HEK293 (cell line): ENCODE results near the gene SH3RF3.

ENCODE experiments used
- CTCF ChIA-PET: fragments of 350-600 bp; formaldehyde crosslinking; extraction: SDS; loops from one replicate; lab custom pipeline; 2021; ENCODE audit warnings: antibody characterized with exemption; lab: Yijun Ruan, JAX
- POLR2A ChIA-PET: fragments of 300-600 bp; formaldehyde crosslinking; extraction: SDS; loops from one replicate; lab custom pipeline; 2020; ENCODE audit warnings: antibody characterized with exemption, inconsistent platforms; lab: Yijun Ruan, JAX
- H3K27ac ChIP-seq: fragments of 200-500 bp; sonication (Bioruptor generic); 2 replicates; pipeline ENCODE4 v1.5.1; 2014; ENCODE audit warnings: low read depth, low read length, control low read depth, inconsistent platforms; ENCODE audit errors: extremely low read depth
- H3K36me3 ChIP-seq, 2 experiments: fragments of 200-500 bp in 1 of 2; sonication (Bioruptor generic) in 1 of 2; 1 replicate in 1 of 2; 2 replicates in 1 of 2; pipeline ENCODE4 v1.5.1; 2014 to 2017; ENCODE audit warnings: inconsistent platforms in 2 of 2, low read length in 2 of 2; ENCODE audit not compliant: control insufficient read depth in 2 of 2, insufficient read depth in 1 of 2
- H3K4me1 ChIP-seq: fragments of 200-500 bp; sonication (Bioruptor generic); 2 replicates; pipeline ENCODE4 v1.5.1; 2014; ENCODE audit warnings: mild to moderate bottlenecking, low read length, inconsistent platforms; ENCODE audit not compliant: control insufficient read depth, insufficient read depth
- H3K4me3 ChIP-seq: 2 replicates; pipeline ENCODE4 v1.5.1; 2011; ENCODE audit warnings: low read depth, mild to moderate bottlenecking, control low read depth, low read length, moderate library complexity
- H3K9me3 ChIP-seq: fragments of 200-500 bp; sonication (Bioruptor generic); 2 replicates; pipeline ENCODE4 v1.5.1; 2014; ENCODE audit warnings: low read depth, low read length, inconsistent platforms; ENCODE audit not compliant: control insufficient read depth, insufficient read depth
- KLF1 ChIP-seq: fragments of 450-650 bp; formaldehyde crosslinking; IDR thresholded peaks from 2 replicates; pipeline ENCODE4 v1.5.1; 2016; ENCODE audit warnings: missing biosample characterization, missing genetic modification characterization
- KLF8 ChIP-seq: fragments of 450-650 bp; formaldehyde crosslinking; IDR thresholded peaks from 2 replicates; pipeline ENCODE4 v1.5.1; 2016; ENCODE audit warnings: missing biosample characterization, missing genetic modification characterization
- PRDM4 ChIP-seq: fragments of 450-650 bp; formaldehyde crosslinking; IDR thresholded peaks from 2 replicates; pipeline ENCODE4 v1.5.1; 2017; ENCODE audit warnings: missing biosample characterization, missing genetic modification characterization
- SCRT1 ChIP-seq: fragments of 450-650 bp; formaldehyde crosslinking; IDR thresholded peaks from 2 replicates; pipeline ENCODE4 v1.5.1; 2016; ENCODE audit warnings: missing biosample characterization, missing genetic modification characterization, borderline replicate concordance
- ZBTB17 ChIP-seq: fragments of 450-650 bp; formaldehyde crosslinking; IDR thresholded peaks from 2 replicates; pipeline ENCODE4 v1.5.1; 2016; ENCODE audit warnings: missing biosample characterization, missing genetic modification characterization
- ZNF114 ChIP-seq: fragments of 450-650 bp; formaldehyde crosslinking; IDR thresholded peaks from 2 replicates; pipeline ENCODE4 v1.5.0; 2017; ENCODE audit warnings: missing biosample characterization, missing genetic modification characterization
- ZNF169 ChIP-seq: fragments of 450-650 bp; formaldehyde crosslinking; IDR thresholded peaks from 2 replicates; pipeline ENCODE4 v1.5.1; 2016; ENCODE audit warnings: missing biosample characterization, missing genetic modification characterization
- ZNF2 ChIP-seq: fragments of 450-650 bp; formaldehyde crosslinking; IDR thresholded peaks from 2 replicates; pipeline ENCODE4 v1.5.1; 2016; ENCODE audit warnings: missing biosample characterization, missing genetic modification characterization
- ZNF211 ChIP-seq: fragments of 450-650 bp; formaldehyde crosslinking; IDR thresholded peaks from 2 replicates; pipeline ENCODE4 v1.5.1; 2016; ENCODE audit warnings: low read depth, missing biosample characterization, missing genetic modification characterization
- ZNF239 ChIP-seq: fragments of 450-650 bp; formaldehyde crosslinking; IDR thresholded peaks from 2 replicates; pipeline ENCODE4 v1.5.1; 2016; ENCODE audit warnings: missing biosample characterization, missing genetic modification characterization
- ZNF274 ChIP-seq, 2 experiments: fragments of 200-500 bp in 1 of 2; fragments of 450-650 bp in 1 of 2; sonication (Bioruptor generic) in 1 of 2; formaldehyde crosslinking in 1 of 2; IDR thresholded peaks; 2 replicates each; pipeline versions ENCODE4 v1.5.1 to v1.6.1; 2014 to 2016; ENCODE audit warnings: borderline replicate concordance in 1 of 2, inconsistent platforms in 1 of 2, low read length in 1 of 2, missing biosample characterization in 1 of 2, missing genetic modification characterization in 1 of 2
- ZNF391 ChIP-seq: fragments of 450-650 bp; formaldehyde crosslinking; IDR thresholded peaks from 2 replicates; pipeline ENCODE4 v1.5.1; 2016; ENCODE audit warnings: low read depth, missing biosample characterization, missing genetic modification characterization, borderline replicate concordance
- ZNF394 ChIP-seq: fragments of 450-650 bp; formaldehyde crosslinking; IDR thresholded peaks from 2 replicates; pipeline ENCODE4 v1.5.1; 2016; ENCODE audit warnings: missing biosample characterization, missing genetic modification characterization, mild to moderate bottlenecking, moderate library complexity, borderline replicate concordance
- ZNF433 ChIP-seq: fragments of 450-650 bp; formaldehyde crosslinking; IDR thresholded peaks from 2 replicates; pipeline ENCODE4 v1.5.1; 2016; ENCODE audit warnings: missing biosample characterization, missing genetic modification characterization, low read depth
- ZNF510 ChIP-seq: fragments of 450-650 bp; formaldehyde crosslinking; IDR thresholded peaks from 2 replicates; pipeline ENCODE4 v1.5.1; 2018; ENCODE audit warnings: mild to moderate bottlenecking, missing genetic modification characterization, missing biosample characterization; ENCODE audit not compliant: insufficient replicate concordance
- ZNF518A ChIP-seq: fragments of 450-650 bp; formaldehyde crosslinking; conservative IDR thresholded peaks from 2 replicates; pipeline ENCODE4 v1.5.1; 2016; ENCODE audit warnings: low read depth, missing biosample characterization, missing genetic modification characterization
- ZNF560 ChIP-seq: fragments of 450-650 bp; formaldehyde crosslinking; IDR thresholded peaks from 2 replicates; pipeline ENCODE4 v1.5.1; 2017; ENCODE audit warnings: missing biosample characterization, missing genetic modification characterization, borderline replicate concordance
- ZNF585B ChIP-seq: fragments of 450-650 bp; formaldehyde crosslinking; IDR thresholded peaks from 2 replicates; pipeline ENCODE4 v1.5.1; 2016; ENCODE audit warnings: missing biosample characterization, missing genetic modification characterization
- ZNF610 ChIP-seq: fragments of 450-650 bp; formaldehyde crosslinking; IDR thresholded peaks from 2 replicates; pipeline ENCODE4 v1.5.1; 2016; ENCODE audit warnings: missing biosample characterization, missing genetic modification characterization, borderline replicate concordance
- ZNF626 ChIP-seq: fragments of 450-650 bp; sonication (Bioruptor Pico); formaldehyde crosslinking; IDR thresholded peaks from 2 replicates; pipeline ENCODE4 v1.5.1; 2018; ENCODE audit warnings: missing biosample characterization, missing genetic modification characterization, inconsistent platforms
- ZNF785 ChIP-seq: fragments of 450-650 bp; formaldehyde crosslinking; IDR thresholded peaks from 2 replicates; pipeline ENCODE4 v1.5.1; 2016; ENCODE audit warnings: missing biosample characterization, missing genetic modification characterization
- ZNF843 ChIP-seq: fragments of 450-650 bp; formaldehyde crosslinking; IDR thresholded peaks from 2 replicates; pipeline ENCODE4 v1.5.1; 2016; ENCODE audit warnings: missing biosample characterization, missing genetic modification characterization
- ZSCAN18 ChIP-seq: fragments of 450-650 bp; formaldehyde crosslinking; IDR thresholded peaks from 2 replicates; pipeline ENCODE4 v1.5.1; 2016; ENCODE audit warnings: missing biosample characterization, missing genetic modification characterization
- ZSCAN30 ChIP-seq: fragments of 450-650 bp; IDR thresholded peaks from 2 replicates; pipeline ENCODE4 v1.5.1; 2018; ENCODE audit warnings: missing biosample characterization, mild to moderate bottlenecking, missing genetic modification characterization, moderate library complexity
- ZXDB ChIP-seq: fragments of 450-650 bp; formaldehyde crosslinking; IDR thresholded peaks from 2 replicates; pipeline ENCODE4 v1.5.1; 2016; ENCODE audit warnings: missing biosample characterization, missing genetic modification characterization

The SH3RF3 gene

GRCh38 chr2:109376115-109376514 is 247.1 kb downstream of the SH3RF3 start (continued):
- no peak for TF ChIP-seq ZNF518A (tag by site-specific recombination)
- no peak for TF ChIP-seq ZNF211 (tag by site-specific recombination)
- TF ChIP-seq ZNF391 = no peak
- TF ChIP-seq ZNF585B (tag by site-specific recombination) = no peak
- no peak for TF ChIP-seq ZNF433 (tag by site-specific recombination)
- no peak for TF ChIP-seq ZNF610 (tag by site-specific recombination)
- TF ChIP-seq ZNF114 (tag by site-specific recombination) = no peak
- no peak for TF ChIP-seq KLF8 (tag by site-specific recombination)

GRCh38 chr2:109376796-109377495 is 247.9 kb downstream of the SH3RF3 start:
- no peaks in the 10 kb centered on the region for H3K4me1 ChIP-seq
- H3K9me3 ChIP-seq = no peaks in the 10 kb centered on the region
- TF ChIP-seq ZNF394 (tag by site-specific recombination) (no peak), ZNF510 (no peak), ZNF169 (tag by site-specific recombination) (no peak), ZNF560 (tag by site-specific recombination) (no peak), KLF1 (tag by site-specific recombination) (no peak), ZNF239 (no peak), ZSCAN30 (tag by site-specific recombination) (no peak), ZNF2 (no peak), ZNF626 (tag by site-specific recombination) (no peak), ZNF843 (tag by site-specific recombination) (no peak), PRDM4 (tag by site-specific recombination) (no peak), ZBTB17 (no peak), ZNF274 (IDR thresholded peaks at IDR 0.05; ENCODE audit: low read length) (no peak), ZNF274 (tag by site-specific recombination; IDR thresholded peaks at IDR 0.05; ENCODE audit: borderline replicate concordance) (no peak), SCRT1 (tag by site-specific recombination) (no peak), KLF8 (tag by site-specific recombination) (no peak), ZXDB (no peak), ZNF785 (tag by site-specific recombination) (no peak), ZSCAN18 (tag by site-specific recombination) (no peak), ZNF585B (tag by site-specific recombination) (no peak)
- H3K27ac ChIP-seq = no peak overlapping the region
- POLR2A ChIA-PET = no interaction called here
- CTCF ChIA-PET = interaction anchor here (1.0 kb wide), 1 partner anchor 22 kb away, joined by 4 read pairs; no protein-coding TSS in a partner anchor
- H3K36me3 ChIP-seq = peaks cover 0 to 11% of the 10 kb centered on the region in 2 experiments; a peak in 1 of 3 replicates
- H3K4me3 ChIP-seq = no peak overlapping the region
